HL-60/S4 treated with phorbol 12-myristate 13-acetate at 8.2 ng/mL for 4 days and 3 days (cell line): ENCODE data around the gene ACSF2.

Source experiments
- in situ Hi-C: fragments of 300-500 bp; cut with MboI; formaldehyde crosslinking; loops from 2 replicates; pipeline ENCODE4 v1.15.0; 2022; ENCODE audit warnings: low sequenced_read_pairs

Gene ACSF2

DNA sequence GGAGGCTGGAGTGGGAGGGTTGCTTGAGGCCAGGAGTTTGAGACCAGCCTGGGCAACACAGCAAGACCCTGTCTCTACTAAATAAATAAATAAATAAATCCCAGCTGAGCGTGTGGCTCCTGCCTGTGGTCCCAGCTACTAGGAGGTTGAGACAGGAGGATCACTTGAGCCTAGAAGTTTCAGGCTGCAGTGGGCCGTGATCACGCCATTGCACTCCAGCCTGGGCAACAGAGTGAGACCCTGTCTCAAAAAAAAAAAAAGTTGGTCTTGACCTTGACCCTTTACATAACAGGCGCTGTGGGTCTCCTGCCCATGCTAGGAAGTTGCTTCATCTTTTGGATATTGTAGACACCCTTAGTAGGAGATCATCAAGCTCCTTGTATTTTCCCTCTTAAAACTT, 11.4 kb downstream of the ACSF2 start:
- in situ Hi-C loops: no loop called here

GRCh38 chr17:50439008-50439407, 13.0 kb downstream of the ACSF2 start:
- in situ Hi-C loops: no loop called here

- in situ Hi-C loops: no loop called here
These were observed 14.3 kb downstream of the ACSF2 start for GRCh38 chr17:50440172-50440837.

DNA sequence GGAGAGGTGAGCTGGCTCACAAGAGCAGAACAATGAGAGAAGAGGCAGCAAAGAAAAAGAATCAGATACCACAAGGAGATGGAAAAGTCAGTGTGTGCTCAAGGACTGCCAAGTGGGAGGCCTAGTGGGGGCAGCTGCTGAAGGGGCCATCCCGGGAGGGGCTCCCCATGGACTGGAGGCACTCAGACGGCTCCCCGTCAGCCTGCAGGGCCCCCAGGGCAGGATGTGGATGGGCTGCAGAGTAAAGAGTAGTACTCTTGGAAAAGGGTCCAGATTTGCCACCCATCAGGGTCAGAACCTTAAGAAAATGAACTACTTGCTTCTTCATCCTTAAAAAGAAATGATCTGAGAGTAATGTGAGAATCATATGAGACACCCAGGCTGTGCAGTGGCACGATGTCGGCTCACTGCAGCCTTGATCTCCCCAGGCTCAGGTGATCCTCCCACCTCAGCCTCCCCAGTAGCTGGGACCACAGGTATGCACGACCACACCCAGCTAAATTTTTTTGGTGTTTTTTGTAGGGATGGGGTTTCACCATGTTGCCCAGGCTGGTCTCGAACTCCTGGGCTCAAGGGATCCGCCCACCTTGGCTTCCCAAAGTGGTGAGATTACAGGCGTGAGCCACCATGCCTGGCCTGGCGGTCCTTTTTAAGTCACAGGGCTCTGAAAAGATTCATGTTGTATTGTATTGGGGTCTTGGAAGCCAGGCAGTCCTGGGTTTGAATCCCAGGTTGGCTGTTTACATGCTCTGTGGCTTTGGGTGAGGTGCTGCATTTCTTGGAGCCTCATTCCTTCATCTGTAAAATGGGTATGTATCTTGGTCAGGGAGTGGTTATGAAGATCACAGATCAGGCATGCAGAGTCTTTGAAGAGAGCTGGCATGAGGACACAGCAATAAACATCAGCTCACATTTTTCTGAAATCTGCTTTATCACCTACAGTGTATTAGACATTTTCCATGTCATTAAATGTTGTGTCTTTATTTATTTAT, 15.1 kb downstream of the ACSF2 start:
- in situ Hi-C loops: no loop called here

DNA sequence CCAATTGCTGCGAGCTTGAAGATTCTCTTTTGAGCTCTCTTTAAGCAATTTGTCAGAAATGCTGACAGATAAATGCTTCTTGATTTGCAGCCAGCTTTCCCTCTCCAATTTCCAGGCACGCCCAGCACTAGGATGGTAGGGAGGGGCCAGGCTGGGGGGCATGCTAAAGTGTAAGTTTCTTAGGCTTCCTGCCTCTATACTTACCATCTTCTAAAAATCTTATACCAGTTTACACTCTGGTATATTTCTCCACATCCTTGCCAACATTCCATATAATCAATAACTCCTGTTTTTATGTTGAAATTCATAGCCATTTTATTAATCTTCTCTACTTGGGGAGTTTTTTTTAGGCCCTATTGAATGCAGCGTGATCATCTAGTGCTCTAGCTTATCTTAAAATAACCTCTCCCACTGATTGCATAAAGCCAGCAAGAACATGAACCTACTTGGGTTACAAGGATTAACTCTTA, 17.5 kb downstream of the ACSF2 start:
- in situ Hi-C loops: no loop called here

- in situ Hi-C loops: no loop called here
These were observed 19.1 kb downstream of the ACSF2 start for GRCh38 chr17:50444841-50445715.

- in situ Hi-C loops: no loop called here
These were observed 19.8 kb downstream of the ACSF2 start for GRCh38 chr17:50445730-50446325.

DNA sequence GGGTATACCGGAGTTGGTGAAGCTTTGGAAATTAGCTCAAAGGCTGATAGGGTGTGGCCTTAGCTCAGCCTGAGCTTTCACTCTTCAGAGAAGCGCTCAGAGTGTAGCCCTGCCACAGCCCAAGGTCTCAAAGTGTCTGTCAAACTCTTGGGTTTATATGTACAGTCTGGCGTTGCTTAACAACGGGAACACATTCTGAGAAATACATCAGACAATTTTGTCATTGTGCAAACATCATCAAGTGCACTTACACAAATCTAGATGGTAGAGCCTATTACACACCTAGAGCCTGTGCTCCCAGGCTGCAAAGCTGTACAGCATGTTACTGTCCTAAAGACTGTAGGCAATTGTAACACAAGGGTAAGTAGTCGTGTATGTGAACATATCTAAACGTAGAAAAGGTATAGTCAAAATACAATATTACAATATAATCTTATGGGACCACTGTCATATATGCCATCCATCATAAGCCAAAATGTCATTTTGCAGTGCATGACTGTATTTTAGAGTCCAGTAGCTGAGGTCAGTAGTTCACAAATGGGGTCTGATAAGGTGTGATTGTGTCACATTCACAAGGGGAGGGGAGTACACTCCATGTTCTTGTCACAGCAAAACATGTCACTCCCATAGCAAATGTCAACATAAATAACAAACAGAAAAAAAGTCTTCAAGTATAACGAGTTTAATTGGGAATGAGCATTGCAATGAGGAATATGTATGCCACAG, 22.0 kb downstream of the ACSF2 start:
- in situ Hi-C loops: no loop called here

DNA sequence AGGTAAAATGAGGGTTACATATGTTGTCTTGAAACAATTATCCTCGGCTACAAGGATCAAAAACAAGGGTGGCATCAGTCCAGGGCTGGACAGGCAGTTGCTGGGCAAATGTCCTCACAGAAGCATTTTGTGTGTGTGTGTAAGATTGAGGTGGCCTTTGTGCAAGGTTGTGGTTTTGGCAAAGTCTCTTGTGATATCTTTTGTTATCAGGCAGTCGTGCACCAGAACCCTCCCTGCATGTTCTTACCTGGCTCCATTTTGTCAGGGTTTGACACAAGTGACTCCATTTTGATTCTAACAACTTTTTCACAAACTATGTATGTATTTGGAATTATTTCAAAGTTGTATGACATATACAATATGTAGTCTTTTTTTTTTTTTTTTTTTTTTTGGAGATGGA, 22.6 kb downstream of the ACSF2 start:
- in situ Hi-C loops: no loop called here

- in situ Hi-C loops: no loop called here
These were observed 26.1 kb downstream of the ACSF2 start for GRCh38 chr17:50451943-50452629.

DNA sequence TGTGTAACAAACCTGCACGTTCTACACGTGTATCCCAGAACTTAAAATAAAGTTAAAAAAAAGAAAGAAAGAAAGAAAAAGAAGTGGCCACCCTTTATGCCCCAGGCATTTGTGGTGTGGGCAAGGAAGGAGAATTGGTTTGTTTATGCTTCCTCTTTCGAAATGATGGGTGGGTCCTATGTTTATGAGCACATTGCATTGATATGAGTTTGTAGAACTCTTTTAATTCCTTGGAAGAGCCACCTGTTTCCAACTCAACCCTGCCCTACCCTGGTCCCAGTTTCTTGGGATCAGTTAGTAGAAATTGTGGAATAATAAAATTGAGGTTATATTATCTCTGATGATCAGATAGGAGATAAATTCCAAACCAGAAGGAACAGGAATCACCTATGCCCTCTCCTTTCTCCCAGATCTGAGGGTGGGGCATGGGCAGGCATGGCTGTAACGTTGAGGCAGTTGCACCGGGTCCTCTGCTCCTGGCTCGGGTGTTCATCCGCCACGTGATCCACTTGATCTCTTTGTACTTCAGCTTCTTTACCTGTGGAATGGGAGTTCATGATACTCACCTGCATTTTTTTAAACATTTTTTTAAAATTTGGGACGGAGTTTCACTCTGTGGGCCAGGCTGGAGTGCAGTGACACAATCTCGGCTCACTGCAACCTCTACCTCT, 26.7 kb downstream of the ACSF2 start:
- in situ Hi-C loops: no loop called here

DNA sequence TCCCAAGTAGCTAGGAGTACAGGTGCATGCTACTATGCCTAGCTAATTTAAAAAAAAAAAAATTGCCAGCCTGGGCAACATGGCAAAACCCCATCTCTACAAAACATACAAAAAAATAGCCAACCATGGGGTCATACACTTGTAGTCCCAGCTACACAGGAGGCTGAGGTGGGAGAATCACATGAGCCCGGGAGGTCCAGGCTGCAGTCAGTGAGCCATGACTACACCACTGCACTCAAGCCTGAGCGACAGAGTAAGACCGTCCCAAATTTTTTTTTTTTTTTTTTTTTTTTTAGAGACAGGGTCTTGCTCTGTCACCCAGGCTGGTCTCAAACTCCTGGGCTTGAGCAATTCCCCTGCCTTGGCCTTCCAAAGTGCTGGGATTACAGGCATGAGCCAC, 27.9 kb downstream of the ACSF2 start:
- in situ Hi-C loops: no loop called here

DNA sequence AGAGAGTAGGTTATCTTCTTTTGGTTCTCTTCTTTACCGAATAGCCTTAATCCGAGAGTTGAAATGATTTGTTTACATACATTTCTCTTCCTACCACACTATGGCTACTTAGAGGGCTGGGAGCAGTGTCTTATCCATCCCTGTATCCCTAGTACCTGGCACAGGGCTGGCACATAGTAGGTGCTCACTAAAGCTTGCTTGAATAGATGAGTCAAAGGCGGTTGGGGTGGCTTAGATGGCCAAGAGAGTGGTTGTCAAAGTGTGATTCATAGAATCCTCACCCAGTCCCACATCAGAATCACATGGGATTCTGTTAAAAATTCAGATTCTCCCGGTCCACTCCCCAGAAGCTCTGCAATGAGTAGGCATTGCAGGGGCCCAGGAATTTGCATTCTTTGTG, 31.6 kb downstream of the ACSF2 start:
- in situ Hi-C loops: no loop called here

DNA sequence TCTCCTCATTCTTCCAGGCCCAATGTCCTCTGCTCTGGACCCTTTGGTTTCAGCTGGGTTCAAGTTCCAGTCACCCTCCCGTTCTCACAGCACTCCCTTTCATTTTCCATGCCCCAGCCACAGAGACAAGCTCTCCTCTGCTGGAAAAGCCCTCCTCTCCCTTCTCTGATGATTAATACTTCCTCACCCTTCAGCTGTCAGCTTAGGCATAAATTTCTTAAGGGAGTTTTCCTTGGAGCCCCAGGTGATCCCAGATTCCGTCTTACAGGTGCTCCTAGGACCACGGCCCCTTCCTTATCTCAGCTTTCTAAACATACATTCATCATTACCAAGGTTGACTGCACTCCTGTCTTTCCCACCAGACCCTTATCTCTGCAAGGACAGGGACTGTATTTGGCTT, 32.3 kb downstream of the ACSF2 start:
- in situ Hi-C loops: no loop called here

DNA sequence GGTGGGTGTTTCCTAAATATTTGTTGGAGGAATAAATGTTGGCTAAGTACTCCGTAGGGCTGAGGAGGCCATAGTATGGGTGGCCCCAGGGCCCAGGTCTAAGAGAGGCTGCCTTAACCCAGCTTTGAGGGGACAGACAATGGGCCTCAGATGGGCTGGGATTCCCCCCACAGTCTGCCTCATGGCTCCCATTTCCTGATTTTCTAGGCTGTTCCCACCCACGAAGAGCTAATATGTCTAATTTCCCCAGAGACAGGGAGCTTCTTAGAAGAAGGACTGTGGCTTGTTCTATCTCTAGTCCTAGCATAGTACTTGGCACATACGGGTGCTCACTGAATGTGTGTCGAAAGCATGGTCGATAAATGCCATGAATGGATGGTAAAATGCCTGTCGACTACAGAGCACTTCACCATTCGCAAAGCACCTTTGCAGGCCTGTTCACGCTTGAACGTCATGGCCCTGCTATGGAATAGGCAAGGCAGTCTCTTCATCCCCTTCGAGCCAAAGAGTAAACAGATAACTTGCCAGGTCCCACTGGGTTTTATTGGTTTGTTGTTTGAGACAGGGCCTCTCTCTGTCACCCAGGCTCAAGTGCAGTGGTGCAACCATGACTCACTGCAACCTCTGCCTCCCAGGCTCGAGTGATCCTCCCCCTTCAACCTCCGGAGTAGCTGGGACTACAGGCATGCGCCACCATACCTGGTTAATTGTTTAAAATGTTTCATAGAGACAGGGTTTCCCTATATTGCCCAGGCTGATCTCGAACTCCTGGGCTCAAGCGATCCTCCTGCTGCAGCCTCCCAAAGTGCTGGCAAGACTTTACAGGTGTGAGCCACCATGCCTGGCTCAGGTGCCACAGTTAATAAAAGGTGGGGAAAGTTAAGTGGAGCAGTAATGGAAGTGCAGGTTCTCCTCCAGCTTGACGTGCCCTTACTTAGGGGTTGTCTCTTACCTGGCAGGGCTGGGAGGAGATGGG, 33.0 kb downstream of the ACSF2 start:
- in situ Hi-C loops: no loop called here

DNA sequence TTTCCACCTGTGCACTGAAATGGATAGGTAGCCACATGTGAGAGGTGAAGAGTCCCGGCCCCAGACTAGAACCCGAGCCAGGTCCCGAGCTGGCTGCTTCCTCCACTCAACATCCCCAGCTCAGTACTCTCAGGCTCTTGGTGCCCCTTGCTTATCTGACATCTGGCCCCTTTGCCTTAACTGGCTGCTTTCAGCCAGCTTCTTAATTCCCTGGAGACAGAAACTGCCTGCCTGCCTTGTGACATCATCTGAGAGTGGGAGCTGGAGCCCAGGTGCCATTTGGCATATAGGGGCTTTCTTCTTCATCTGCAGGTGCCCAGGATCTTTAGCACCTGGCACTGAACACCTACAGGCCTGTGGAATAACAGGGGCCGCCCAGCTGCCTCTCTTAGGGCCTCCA, 33.7 kb downstream of the ACSF2 start:
- in situ Hi-C loops: no loop called here

GRCh38 chr17:50460831-50461526, 35.0 kb downstream of the ACSF2 start:
- in situ Hi-C loops: no loop called here
